A673 (cell line): ENCODE measurements around the gene RAB8B. TPM values are rescaled to one million over a fixed set of nuclear protein-coding genes. Genes with fewer than 3 reads are reported as not detected.
"Not testable (repeated sequence)": the region's sequence is repeated elsewhere in the genome, so short reads cannot be mapped to it uniquely, and the experiment has no call there.

Experiments
- BruUV-seq: library from RNA; stranded (reverse); fragments of 400-500 nt; replicated peaks from 2 replicates; lab custom pipeline; 2021; lab: Mats Ljungman, UMichigan
- CTCF ChIA-PET: fragments of 300-600 bp; sonication (Branson Sonifier 250); formaldehyde crosslinking; loops from one replicate; lab custom pipeline; 2022; ENCODE audit warnings: antibody characterized with exemption; lab: Charles Lee
- POLR2A ChIA-PET: fragments of 300-600 bp; sonication (Branson Sonifier 250); formaldehyde crosslinking; loops from one replicate; lab custom pipeline; 2022; ENCODE audit warnings: antibody characterized with exemption; ENCODE audit not compliant: low non-redundant PET; lab: Charles Lee
- DNase-seq: peaks from one replicate; pipeline ENCODE4 v3.0.0-alpha.2; 2015; ENCODE audit warnings: low spot score
- H3K27ac ChIP-seq: fragments of 200-600 bp; sonication (generic); 2 replicates; pipeline ENCODE4 v1.5.1; 2016; ENCODE audit warnings: mixed run types, low read depth, mild to moderate bottlenecking, mixed read lengths, antibody characterized with exemption, low read length; ENCODE audit not compliant: poor library complexity, severe bottlenecking
- H3K27me3 ChIP-seq: fragments of 200-600 bp; sonication (generic); replicated peaks from 2 replicates; pipeline ENCODE4 v1.6.1; 2017; ENCODE audit warnings: mixed run types, low read depth, mild to moderate bottlenecking, mixed read lengths, antibody characterized with exemption, low read length; ENCODE audit not compliant: insufficient read depth, poor library complexity
- H3K36me3 ChIP-seq: fragments of 200-600 bp; sonication (generic); 2 replicates; pipeline ENCODE4 v1.6.1; 2016; ENCODE audit warnings: mixed run types, mild to moderate bottlenecking, mixed read lengths, antibody characterized with exemption, low read length; ENCODE audit not compliant: insufficient read depth, poor library complexity, severe bottlenecking
- H3K4me1 ChIP-seq: fragments of 200-600 bp; sonication (generic); 2 replicates; pipeline ENCODE4 v1.6.1; 2017; ENCODE audit warnings: mixed run types, mild to moderate bottlenecking, mixed read lengths, antibody characterized with exemption, low read length; ENCODE audit not compliant: insufficient read depth, poor library complexity, severe bottlenecking
- H3K4me3 ChIP-seq: fragments of 200-600 bp; sonication (generic); 2 replicates; pipeline ENCODE4 v1.5.1; 2016; ENCODE audit warnings: low read depth, mixed run types, mild to moderate bottlenecking, mixed read lengths, low read length; ENCODE audit not compliant: poor library complexity, severe bottlenecking
- H3K9me3 ChIP-seq: fragments of 200-600 bp; sonication (generic); 2 replicates; pipeline ENCODE4 v1.6.1; 2016; ENCODE audit warnings: mixed run types, low read depth, mild to moderate bottlenecking, mixed read lengths, antibody characterized with exemption, low read length; ENCODE audit not compliant: poor library complexity, severe bottlenecking
- CTCF ChIP-seq: fragments of 300-800, 200-600 bp; sonication (generic); conservative IDR thresholded peaks from 2 replicates; pipeline ENCODE4 v1.5.1; 2017; ENCODE audit warnings: low read depth, mild to moderate bottlenecking, antibody characterized with exemption, low read length, moderate library complexity, mixed read lengths
- EZH2 ChIP-seq: fragments of 200-600 bp; sonication (generic); IDR thresholded peaks from 2 replicates; pipeline ENCODE4 v1.6.1; 2017; ENCODE audit warnings: borderline replicate concordance, low read depth, mild to moderate bottlenecking, mixed read lengths, antibody characterized with exemption, low read length; ENCODE audit not compliant: poor library complexity, severe bottlenecking
- intact Hi-C: fragments of 100-400 bp; cut with micrococcal nuclease; formaldehyde crosslinking; loops from one replicate; pipeline ENCODE4 v1.10.0; 2022; ENCODE audit not compliant: unreplicated experiment
- total RNA-seq: library from RNA; stranded (reverse); gene quantifications from 2 replicates; pipeline ENCODE4 v1.2.3, GENCODE V29; 2021

RAB8B gene
- total RNA-seq, 1 experiment from 2014 or later, result 29.1 TPM

GRCh38 chr15:63236272-63236671 is 46.9 kb downstream of the RAB8B start:
- H3K4me1 ChIP-seq, result peaks cover 61% of the 10 kb centered on the region
- POLR2A ChIA-PET, result no interaction called here

GRCh38 chr15:63237086-63237485 is 47.7 kb downstream of the RAB8B start:
- H3K4me3 ChIP-seq, POLR2A ChIA-PET, DNase-seq, H3K27ac ChIP-seq, BruUV-seq, CTCF ChIA-PET, H3K9me3 ChIP-seq, H3K36me3 ChIP-seq, intact Hi-C loops, H3K27me3 ChIP-seq: not testable (repeated sequence)
- peaks cover 57% of the 10 kb centered on the region for H3K4me1 ChIP-seq

More at GRCh38 chr15:63236272-63236671, 46.9 kb downstream of the RAB8B start:
- Histone ChIP-seq H3K9me3 (no peaks in the 10 kb centered on the region), H3K27ac (no peak overlapping the region), H3K4me3 (no peak overlapping the region), H3K27me3 (no peaks in the 10 kb centered on the region), H3K36me3 (no peaks in the 10 kb centered on the region)
- CTCF ChIA-PET, result no interaction called here
- DNase-seq, result no peak
- intact Hi-C loops, result no loop called here
- BruUV-seq, result no TSS peak
- TF ChIP-seq EZH2 (no peak), CTCF (no peak)

- H3K36me3 ChIP-seq, result no peaks in the 10 kb centered on the region
- no peak for DNase-seq
- peaks cover 46% of the 10 kb centered on the region for H3K4me1 ChIP-seq
- peaks cover 3% of the 10 kb centered on the region for H3K9me3 ChIP-seq
- no peak overlapping the region for H3K4me3 ChIP-seq
- TF ChIP-seq CTCF (no peak), EZH2 (no peak)
- intact Hi-C loops, result no loop called here
- POLR2A ChIA-PET, result no interaction called here
- no TSS peak for BruUV-seq
- H3K27ac ChIP-seq, result no peak overlapping the region
- no peaks in the 10 kb centered on the region for H3K27me3 ChIP-seq
- CTCF ChIA-PET, result no interaction called here
Observed at GRCh38 chr15:63238171-63238570, 48.8 kb downstream of the RAB8B start.

GRCh38 chr15:63238796-63239195 is 49.4 kb downstream of the RAB8B start:
- ChIA-PET CTCF (no interaction called here), POLR2A (no interaction called here)
- DNase-seq, result peak; percentile 79
- no TSS peak for BruUV-seq
- intact Hi-C loops, result no loop called here
- Histone ChIP-seq H3K4me1 (peaks cover 48% of the 10 kb centered on the region), H3K27me3 (no peaks in the 10 kb centered on the region), H3K4me3 (no peak overlapping the region), H3K27ac (peak overlapping the region; percentile 62), H3K9me3 (peaks cover 8% of the 10 kb centered on the region), H3K36me3 (no peaks in the 10 kb centered on the region)
- TF ChIP-seq CTCF (no peak), EZH2 (no peak)
